Peyer's patch (tissue), 4 donors: Measurements from ENCODE around the gene GRPEL1.

ENCODE experiments used
- POLR2A ChIP-seq, 2 donors: fragments of 450-650 bp; IDR thresholded peaks; one replicate each; pipeline ENCODE4 v1.5.1; 2017; ENCODE audit warnings: antibody characterized with exemption in 2 of 2, mild to moderate bottlenecking in 2 of 2, moderate library complexity in 2 of 2
- TF ChIP-seq, protein P1 (sequence below), 6 experiments: fragments of 450-650 bp in 4 of 6; fragments of 200-600 bp in 2 of 6; sonication (generic) in 1 of 6; IDR thresholded peaks; one replicate each; pipeline ENCODE4 v1.5.1; 2017 to 2019; ENCODE audit warnings: antibody characterized with exemption in 6 of 6, mild to moderate bottlenecking in 3 of 6, moderate library complexity in 1 of 6

DNA sequence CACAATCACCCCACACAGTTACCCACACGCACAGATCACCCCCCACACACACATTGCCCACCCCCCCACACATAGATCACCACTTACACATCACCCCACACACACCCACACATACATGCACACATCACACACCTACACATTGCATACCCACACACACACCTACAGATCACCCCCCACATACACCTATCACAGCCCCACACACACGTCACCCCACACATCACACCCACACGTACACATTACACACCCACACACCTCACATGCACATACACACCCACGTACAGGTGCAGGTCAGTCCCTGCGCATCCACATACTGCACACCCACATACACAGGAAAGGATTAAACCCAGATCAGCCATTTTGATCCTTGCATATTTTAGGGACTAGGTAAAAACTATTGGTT lies 40.0 kb downstream of the GRPEL1 start:
- TF ChIP-seq, protein P1, sequence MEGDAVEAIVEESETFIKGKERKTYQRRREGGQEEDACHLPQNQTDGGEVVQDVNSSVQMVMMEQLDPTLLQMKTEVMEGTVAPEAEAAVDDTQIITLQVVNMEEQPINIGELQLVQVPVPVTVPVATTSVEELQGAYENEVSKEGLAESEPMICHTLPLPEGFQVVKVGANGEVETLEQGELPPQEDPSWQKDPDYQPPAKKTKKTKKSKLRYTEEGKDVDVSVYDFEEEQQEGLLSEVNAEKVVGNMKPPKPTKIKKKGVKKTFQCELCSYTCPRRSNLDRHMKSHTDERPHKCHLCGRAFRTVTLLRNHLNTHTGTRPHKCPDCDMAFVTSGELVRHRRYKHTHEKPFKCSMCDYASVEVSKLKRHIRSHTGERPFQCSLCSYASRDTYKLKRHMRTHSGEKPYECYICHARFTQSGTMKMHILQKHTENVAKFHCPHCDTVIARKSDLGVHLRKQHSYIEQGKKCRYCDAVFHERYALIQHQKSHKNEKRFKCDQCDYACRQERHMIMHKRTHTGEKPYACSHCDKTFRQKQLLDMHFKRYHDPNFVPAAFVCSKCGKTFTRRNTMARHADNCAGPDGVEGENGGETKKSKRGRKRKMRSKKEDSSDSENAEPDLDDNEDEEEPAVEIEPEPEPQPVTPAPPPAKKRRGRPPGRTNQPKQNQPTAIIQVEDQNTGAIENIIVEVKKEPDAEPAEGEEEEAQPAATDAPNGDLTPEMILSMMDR (IDR thresholded peaks at IDR 0.05): no peak
- TF ChIP-seq POLR2A (IDR thresholded peaks at IDR 0.05): no peak
